ENCODE data around the gene LAMA4.

Gene LAMA4

DNA sequence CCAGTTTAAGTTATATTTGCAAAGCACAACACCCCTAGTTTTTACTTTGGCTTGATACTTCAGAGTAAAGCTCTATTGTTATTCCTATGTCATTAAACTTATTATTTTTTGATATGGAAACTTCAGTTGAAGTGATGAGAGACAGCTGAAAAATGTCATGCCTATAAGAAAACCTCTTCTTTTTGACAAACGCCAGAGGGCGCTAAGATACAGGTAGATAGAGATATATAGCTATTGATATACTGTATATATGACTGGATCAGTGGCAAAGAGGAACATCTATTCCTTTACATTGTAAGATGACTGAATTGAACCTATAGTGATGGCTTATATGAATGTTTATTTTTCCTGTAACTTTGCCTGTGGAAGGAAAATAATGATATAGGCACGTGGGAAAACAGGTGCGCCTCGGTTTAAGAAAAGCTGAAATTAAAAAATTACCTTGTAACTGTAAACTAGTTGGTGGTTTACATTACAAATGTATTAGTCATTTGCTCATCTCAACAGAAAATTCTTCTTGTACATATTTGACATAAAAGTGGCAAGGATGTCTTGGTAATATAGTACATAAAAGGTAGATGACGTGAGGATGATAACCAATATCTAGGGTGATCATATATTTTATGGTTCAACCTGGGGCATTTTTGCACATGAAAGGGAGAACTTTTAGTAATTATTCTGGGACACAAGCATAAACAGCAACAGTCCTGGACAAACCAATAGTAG is 74.1 kb downstream of the LAMA4 start:
- FAIRE-seq = peak; percentile 96

DNA sequence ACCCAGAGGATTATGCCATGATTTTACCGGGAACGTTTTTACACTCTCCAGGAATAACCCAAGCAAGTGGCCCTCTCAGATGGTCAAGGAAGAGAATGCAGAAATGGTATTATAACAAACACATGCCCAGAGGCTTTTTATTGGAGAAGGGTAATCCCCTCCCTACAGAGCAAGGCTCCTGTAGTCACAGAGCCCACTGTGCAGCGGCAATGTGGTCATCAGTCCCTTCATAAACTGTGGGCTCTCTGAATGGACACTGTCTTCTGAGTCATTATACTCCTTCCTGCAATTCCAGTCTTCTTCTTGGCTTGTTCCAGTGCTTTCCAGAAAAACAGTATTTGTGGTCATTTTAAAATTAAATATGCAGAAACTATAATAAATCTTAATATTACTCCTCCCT is 74.7 kb downstream of the LAMA4 start:
- FAIRE-seq = no peak

DNA sequence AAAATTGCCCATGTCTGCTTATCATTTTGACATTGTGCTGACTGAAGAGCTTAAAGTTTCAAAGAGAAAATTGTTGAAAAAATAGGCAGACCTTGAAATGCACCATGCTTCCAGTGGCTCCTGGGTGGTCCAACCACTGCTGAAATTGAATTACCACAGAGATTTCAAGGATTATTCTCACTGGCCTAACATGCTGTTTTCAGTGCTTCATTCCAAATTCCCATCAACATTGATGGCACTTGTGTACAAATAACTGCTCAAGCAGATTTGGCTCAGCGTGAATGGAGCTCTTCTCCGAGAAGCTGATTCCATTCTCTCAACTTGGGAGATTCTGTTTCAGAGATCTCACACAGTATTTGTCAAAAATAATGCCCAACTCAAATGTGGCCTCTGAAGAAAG is 75.5 kb downstream of the LAMA4 start:
- no peak for FAIRE-seq

DNA sequence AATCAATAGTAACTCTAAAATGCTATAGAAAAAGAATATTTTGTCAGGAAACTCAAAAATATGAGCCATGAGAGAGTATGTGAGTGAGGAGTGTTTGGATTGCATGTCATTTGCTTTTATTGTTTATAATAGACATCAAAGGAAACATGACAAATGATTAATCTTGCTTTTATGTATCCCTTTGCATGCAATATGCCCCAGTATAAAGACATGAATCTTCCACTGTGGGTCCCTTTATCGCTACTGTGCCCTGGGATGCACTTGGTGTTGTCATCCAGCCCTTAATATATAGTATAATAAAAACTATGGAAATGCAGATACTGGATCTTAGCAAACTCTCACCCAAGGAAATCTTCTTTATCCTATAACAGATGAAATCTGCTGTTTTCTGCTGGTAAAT is 77.3 kb downstream of the LAMA4 start:
- FAIRE-seq = no peak

DNA sequence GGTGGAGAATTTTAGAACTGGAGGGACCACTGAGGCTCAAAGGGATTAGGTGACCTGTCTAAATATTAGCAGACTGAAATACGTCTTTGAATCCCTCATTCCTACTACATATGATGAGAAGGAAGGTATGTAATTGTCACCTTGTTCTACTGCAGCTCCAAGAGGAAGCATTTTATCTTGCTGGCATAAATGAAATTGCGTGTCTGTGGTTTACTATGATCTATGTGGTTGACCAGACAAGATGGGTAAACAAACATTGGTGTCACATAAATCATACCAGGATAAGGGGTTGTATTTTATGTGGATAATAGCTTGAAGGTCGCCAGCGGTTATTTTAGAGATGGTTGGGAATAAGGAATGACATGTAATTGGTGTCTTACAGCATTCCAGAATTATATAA is 78.2 kb downstream of the LAMA4 start:
- no peak for FAIRE-seq

DNA sequence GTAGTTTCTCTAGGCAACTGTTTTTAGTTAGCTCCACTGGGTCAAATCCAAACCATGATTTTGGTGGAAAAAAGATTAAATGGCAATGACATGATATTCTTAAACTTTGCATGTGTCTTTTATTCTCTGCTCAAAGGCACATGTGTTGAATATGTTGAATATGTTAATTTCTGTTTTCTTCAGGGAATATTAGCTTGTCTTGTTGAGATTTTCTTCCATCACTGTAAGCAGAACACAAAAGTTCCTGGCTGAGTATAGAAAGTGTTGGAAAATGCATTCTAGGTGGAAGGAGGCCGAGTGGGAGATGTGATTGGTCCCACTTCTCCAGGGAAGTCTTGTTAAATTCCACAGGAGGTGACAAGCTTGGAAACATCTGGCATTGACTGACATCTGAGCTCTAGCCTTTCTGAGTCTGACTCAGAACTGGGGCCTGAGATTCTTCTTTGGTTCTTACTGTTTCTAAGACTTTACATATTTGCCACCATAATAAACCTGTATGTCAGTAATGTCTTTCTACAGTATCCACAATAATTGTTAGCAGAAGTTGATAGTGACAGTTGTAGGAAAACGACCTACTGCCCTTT is 81.1 kb downstream of the LAMA4 start:
- FAIRE-seq = no peak

DNA sequence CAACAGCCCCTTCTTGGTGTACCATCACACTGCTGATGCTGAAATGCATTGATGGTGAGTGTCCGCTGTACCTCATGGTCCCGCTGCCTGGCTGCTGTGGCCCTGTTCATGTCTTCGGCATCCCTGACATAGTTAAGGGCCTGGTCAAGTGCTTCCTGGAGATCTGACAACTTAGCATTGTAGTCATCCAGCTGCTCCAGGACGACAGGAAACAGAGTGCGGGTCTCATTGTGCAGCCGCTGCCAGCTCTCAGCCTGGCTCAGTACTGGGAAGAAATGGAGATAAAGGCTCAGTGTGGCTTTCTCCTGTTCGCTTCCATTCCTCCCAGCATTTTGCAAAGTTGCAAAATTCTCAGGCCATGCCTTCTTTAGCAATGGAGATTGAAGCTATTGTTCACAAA is 81.8 kb downstream of the LAMA4 start:
- FAIRE-seq = no peak

DNA sequence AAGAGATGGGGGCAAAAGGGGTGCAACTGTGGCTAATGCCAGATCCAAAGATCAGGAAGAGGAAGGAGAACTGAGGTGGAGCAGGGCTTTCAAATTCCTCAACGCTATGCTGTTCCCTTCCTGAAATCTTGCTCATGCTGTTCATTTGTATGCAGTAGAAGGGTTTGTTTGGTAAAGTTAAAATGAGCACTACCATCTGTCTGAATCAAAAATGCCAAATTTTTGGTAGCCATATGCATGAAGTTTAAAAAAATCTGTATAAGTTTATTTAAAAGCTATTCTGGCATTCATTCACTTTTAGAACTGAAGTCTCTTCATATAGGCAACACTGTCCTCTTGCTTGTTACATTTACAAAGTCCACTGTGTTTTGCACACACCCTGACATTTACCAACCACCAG is 84.8 kb downstream of the LAMA4 start:
- FAIRE-seq = no peak

DNA sequence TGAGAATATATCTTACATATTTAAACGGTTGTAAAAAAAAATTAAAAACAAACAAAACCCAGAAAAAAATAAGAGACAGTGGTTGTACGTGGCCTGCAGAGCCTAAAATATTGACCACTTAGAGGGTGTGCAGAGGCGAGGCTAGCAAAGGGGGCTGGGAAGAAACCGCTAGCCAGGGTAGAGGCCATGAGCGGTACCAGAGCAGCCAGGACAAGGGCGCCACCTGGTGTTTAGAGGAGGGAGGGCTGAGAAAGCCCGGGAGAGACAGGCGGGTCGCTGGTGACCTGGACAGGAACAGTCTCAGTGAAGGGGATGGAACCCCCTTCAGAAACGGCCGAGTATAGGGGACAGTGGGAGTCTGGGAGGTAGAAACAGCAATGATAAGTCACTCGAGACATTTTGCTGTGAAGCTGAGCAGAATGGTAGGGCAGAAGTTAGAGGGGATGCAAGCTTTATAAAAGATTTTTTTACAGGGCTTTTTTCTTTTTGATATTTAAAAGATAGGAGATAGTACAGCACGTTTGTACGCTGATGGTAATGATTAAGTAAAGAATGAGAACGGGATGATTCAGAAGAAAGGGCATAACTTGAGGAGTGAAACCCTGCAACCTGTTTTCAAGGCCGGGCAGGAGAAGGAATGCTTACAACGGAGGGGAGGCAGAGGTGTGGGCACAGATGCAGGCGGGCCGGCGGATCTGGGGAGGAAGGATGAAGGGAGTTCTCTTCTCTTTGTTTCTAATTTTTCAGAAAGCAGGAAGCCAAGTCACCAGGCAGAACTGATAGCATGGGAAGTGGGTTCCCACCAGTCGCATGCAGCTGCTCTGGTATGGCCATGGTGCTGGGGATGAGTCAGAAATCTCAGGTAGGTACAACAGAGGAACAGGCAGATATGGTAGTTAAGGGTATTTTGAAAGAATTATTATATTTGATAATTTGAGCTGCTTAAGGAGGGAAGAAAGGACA is 90.8 kb downstream of the LAMA4 start:
- FAIRE-seq = no peak

DNA sequence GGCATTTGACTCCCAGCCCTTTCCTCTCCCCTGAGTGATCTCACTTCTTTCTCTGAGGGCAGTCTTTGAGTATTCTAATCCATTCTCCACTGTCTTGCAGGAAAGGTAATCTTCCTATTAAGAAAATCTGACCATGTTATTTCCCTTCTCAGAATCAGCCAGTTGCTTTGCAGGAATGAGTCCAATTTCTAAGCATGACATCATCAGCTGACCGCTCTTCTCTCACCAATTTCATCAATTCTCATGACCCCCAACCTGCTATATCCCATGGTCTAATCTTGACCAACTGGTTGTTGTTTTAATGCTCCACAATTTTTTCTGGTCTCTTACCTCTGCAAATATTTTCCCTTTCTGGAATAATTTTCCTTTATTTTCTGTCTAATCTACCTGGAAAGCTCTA is 93.6 kb downstream of the LAMA4 start:
- no peak for FAIRE-seq

DNA sequence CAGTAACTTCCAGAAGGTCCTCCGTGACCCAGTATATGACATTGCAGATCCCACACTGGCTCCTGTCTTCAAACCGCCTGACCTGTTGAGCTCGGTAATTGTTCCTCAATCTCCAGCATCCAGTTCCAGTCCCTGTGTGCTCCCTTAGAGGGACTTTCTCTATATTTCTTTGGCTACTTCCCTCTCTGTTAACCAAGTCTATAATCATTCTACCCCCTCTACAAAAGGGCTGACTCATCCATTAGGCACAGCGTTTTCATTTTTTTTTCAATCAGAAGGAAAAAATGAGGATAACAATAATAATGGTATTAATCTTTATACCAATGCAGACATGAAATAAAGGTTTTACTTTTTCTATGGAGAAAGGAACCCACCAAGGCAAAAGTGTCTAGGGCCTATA is 97.7 kb downstream of the LAMA4 start:
- no peak for FAIRE-seq

DNA sequence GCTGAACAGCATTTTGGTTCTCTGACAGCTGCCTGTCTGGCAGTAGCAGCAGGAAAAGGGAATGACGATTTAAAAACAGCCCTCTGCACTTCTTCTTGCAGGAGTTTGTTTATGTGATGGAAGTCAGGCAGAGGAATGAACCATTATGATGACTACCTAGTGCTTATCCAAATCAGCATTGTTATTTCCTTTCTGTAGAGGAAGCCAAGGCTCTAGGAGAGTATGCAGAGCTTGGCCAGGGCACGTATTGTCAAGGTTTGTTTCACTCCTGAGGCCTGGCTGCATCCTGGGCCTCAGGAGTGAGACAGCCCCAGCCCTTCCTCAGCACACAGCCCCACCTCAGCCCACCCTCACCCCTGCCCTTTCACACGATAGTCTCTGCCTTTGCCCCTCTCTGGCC is 98.5 kb downstream of the LAMA4 start:
- no peak for FAIRE-seq

DNA sequence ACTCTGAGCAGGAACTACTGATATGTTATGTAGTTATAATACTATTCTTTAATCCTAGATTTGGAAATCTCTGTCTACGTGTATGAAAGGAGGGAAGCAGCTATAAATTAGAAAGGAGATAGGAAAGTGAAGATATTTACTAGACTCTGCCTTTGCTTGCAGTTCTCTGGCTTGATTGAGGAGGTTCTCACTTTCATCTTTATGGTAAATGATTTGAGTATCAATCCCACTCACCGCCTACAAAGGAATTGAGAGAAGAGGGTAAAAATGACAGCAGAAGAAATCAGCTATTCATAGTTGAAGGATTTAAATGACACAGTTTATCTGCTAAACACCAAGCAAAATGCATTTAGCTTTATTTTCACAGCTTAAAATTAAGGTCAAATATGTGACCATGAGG is 99.7 kb downstream of the LAMA4 start:
- FAIRE-seq = no peak

DNA sequence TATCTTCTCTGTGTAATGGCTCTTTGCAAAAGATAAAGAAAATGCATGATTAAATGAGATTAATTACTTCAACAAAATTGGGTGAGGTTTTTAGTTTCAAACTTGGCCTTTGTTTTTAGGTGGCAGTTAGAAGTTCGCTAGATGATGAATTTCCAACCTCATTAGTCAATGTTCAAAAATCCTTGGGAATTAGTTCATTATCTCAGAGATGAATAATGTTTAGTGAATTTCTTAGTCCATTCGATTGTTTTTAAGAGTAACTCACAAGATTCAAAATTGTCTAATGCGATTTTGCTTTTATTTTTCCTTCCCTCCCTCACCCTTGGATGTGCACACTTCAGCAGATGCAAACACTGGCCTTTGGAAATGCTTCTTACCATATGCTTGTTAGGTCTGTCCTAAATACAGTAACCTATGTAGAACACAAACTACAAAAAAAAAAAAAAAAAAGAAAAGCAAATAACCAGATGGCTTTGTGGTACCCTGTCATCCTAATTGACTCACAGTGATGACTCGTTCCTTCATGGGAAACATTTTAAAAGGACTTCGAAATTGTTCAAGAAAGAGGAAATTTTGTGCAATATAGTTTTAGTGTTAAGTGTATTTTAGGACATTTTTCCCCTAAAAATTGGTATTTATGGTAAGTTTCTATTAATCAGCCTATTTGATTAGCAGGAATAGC is 100.3 kb downstream of the LAMA4 start:
- FAIRE-seq = no peak

DNA sequence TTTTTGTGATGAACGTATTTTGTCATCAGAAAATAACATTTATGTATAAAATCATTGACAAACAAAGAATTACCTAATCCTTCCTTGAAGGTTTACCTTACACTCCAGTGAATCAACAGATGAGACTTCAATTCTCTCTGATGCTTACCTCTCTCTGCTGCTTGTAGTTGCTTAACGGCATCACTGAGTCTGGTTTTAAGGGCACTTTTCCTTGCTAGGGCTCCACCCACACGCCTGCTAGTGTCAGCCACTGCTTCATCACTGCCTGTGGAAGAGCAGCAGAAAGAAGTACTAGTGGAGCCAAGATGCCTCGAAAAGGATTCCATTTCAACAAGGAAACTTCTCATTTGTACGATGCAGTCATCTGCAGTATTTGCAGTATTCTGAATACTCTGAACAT is 104.0 kb downstream of the LAMA4 start:
- no peak for FAIRE-seq

DNA sequence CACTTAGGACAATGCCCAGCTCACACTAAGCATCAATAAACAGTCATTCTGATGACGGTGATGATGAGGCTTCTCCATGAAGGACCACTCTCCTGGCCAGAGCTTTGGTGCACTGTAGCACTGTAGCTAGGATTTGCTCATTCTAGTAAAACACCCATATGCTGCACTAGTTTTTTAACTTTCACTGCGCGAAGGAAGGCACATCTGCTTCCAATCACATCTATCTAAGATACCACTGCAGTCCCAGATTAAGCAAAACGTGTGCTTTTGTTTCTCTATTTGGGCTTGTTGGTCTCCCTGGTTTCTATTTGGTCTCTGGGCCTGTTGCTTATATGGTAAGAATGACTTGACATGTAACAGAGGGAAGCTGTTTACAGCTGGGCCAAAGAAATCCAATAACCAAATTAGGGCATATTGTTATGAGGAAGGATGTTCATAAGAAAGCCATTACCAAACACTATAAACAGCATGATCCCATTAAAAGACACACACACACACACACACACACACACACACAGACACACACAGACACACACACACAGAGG is 104.6 kb downstream of the LAMA4 start:
- FAIRE-seq = no peak

DNA sequence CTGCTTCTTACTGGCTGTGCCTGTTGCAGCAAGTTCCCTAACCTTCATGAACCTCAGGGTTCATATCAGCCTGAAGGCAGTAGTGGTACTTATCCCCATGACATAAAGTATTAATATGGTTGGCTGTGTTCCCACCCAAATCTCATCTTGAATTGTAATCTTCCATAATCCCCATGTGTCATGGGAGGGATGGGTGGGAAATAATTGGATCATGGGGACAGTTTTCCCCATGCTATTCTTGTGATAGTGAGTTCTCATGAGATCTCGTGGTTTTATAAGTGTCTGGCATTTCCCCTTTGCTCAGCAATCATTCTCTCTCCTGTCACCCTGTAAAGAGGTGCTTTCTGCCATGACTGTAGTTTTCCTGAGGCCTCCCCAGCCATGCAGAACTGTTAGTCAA is 105.1 kb downstream of the LAMA4 start:
- FAIRE-seq = no peak

DNA sequence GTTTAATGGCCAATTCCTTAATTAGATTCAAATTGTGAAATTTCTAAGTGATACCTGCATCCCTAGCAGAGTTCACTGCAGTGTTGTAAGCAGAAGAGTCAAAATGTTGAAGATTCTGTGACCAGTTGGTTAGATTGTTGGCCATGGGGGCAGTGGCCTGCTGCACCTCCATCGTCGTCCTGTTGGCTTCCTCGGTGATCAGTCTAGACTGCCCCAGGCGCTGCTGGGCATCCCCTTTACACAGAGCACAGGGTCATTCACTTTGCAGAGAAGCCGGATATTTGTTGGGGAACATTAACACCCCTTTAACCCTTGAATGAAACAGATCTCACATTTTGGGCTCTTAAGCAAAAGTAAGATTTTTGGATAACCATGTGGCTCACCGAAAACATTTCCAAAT is 106.3 kb downstream of the LAMA4 start:
- no peak for FAIRE-seq

DNA sequence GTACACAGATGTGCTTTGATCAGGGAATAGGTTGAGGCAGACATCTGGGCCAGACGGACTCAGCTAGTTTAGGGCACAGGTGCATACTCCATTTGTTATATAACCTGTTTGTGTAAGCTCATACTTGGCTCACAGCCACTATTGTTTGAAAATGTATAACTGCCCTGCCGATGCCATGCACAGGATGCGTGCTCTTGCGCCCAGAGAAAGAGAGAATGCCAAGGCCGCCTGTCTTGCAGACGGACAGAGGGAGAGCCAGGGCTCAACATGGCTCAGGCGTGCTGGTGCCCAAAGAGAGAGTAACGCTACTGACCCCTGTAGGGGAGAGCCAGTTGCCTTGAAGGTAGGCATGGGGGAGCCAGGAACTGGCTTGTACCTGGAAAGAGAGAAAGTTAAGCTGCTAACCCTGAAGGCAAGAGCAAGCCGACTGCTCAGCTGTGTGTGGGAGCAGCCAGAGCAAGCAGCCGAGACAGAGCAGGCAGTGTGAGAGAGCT is 109.2 kb downstream of the LAMA4 start:
- no peak for FAIRE-seq

DNA sequence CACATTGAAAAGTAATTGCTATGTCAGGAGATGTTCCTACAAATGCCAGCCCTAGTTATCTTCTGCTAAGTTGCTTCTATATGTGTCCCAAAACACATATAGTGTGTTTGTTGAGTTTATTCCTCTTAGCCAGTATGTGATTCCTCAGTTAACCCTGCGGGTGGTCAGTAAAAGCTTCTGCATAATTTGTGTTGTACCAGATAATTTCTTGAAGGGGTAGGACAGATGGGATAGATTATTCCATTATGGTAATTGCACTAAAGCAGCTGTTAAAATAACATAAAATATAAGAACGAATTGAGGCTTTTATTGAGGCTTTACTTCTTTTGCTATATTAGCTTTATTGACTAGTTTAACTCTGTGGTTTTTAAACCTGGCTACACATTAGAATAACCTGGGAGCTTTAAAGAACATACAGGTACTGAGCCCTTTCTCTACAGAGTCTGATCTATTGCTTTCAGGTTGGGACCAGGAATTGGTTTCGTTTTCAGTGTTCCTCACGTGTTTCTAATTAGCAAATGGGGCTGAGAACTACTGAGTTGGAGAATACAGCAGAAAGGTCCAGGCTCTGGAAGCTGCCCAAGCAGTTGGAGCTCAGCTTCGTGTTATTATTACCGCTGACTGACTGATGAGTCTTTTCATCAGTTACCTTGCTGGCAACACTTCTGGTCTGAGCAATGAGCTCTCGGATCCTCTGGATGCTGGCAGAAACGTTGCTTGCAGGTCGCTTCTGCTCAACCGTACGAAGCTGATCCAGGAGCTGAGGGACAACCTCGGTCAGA is 110.0 kb downstream of the LAMA4 start:
- no peak for FAIRE-seq

DNA sequence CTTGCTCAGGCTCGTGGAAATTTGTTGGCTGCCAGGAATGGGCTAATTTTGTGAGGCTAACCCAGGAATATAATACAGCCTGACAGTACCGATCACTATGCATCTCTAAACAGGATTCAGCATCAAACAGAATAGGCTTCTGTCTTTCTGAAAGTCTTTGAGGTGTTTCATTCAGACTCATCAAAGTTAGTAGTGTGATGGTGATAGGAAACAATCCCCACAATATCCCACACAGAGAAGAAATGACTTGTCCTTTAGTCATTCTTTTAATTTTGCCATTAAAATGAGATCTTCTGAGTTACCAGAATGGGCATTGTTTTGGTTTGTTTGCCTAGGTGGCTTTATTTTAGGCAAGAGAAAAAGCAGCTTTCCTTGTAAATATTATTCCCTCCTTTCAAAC is 112.7 kb downstream of the LAMA4 start:
- no peak for FAIRE-seq

DNA sequence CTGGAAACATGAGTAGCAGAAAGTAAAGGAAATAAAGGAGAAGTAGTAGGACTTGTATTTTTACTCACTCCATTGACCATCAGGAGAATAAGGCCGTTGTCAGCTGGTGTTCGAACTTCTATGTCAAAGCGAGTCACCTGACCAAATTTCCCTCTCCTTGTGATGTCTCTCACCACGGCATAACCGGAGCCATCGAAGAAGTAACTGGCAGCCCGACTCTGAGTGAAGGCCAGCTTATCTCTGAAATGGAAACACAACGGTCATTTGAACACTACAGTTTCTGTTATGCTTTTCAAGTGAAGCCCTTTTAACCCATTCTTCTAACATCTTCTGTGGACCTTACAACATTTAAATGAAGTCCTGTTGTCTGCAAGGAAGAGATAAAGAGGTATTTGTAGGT is 115.3 kb downstream of the LAMA4 start:
- FAIRE-seq = no peak

All from A204.1 (cell line).